Measurements from ENCODE around the gene ENTPD3. TPM values are rescaled to one million over a fixed set of nuclear protein-coding genes. Genes with fewer than 3 reads are reported as not detected.
A peak's percentile ranks its signal among the peaks of the same experiment; 100 is the strongest.

ENTPD3 gene
- total RNA-seq, 2 donors from 2014 or later = 0.22 to 0.37 TPM

- H3K27ac Mint-ChIP-seq = peak overlapping the region; percentile 97
- 88 to 93% methylated on average over 1 of the region's 1 CpG for WGBS, 2 experiments (ENCODE audit: insufficient coverage in 1 of 2, insufficient read length in 1 of 2)
- peak overlapping the region; percentile 86 for H3K9ac ChIP-seq (ENCODE audit: extremely low read depth, low read length, poor library complexity, severe bottlenecking)
Observed at GRCh38 chr3:40452057-40452456, 65.1 kb downstream of the ENTPD3 start.

GRCh38 chr3:40452562-40452875 is 65.5 kb downstream of the ENTPD3 start:
- Mint-ChIP-seq H3K4me1 (peaks cover 10% of the 10 kb centered on the region), H3K27me3 (ENCODE audit: insufficient read depth) (peaks cover 2% of the 10 kb centered on the region), H3K27ac (peak overlapping the region; percentile 97), H3K4me3 (peak overlapping the region; percentile 83), H3K9me3 (no peaks in the 10 kb centered on the region), H3K36me3 (ENCODE audit: low read depth) (no peaks in the 10 kb centered on the region)
- Histone ChIP-seq H3K27me3 (ENCODE audit: control insufficient read depth, insufficient read depth, low read length, poor library complexity, severe bottlenecking) (no peaks in the 10 kb centered on the region), H3K9ac (ENCODE audit: extremely low read depth, low read length, poor library complexity, severe bottlenecking) (peak overlapping the region; percentile 86), H3K27ac (ENCODE audit: low read depth, low read length) (peak overlapping the region; percentile 92), H3K4me3 (ENCODE audit: low read length) (peak overlapping the region; percentile 90), H3K36me3 (ENCODE audit: control insufficient read depth, insufficient read depth, low read length) (no peaks in the 10 kb centered on the region), H3K4me1 (ENCODE audit: control insufficient read depth, insufficient read depth, low read length) (no peaks in the 10 kb centered on the region), H3K9me3 (ENCODE audit: control insufficient read depth, low read length) (no peaks in the 10 kb centered on the region)
- no peak for DNase-seq
- 13 to 18% methylated on average over 5 to 7 of the region's 7 CpGs for WGBS, 2 experiments (ENCODE audit: insufficient coverage in 1 of 2, insufficient read length in 1 of 2)
- TF ChIP-seq CTCF (conservative IDR thresholded peaks at IDR 0.05) = no peak

More at GRCh38 chr3:40452057-40452456, 65.1 kb downstream of the ENTPD3 start:
- H3K9me3 Mint-ChIP-seq = no peaks in the 10 kb centered on the region
- H3K4me3 Mint-ChIP-seq = peak overlapping the region; percentile 83
- H3K4me1 Mint-ChIP-seq = peaks cover 10% of the 10 kb centered on the region
- Histone ChIP-seq H3K9me3 (ENCODE audit: control insufficient read depth, low read length) (no peaks in the 10 kb centered on the region), H3K36me3 (ENCODE audit: control insufficient read depth, insufficient read depth, low read length) (no peaks in the 10 kb centered on the region), H3K27ac (ENCODE audit: low read depth, low read length) (no peak overlapping the region), H3K27me3 (ENCODE audit: control insufficient read depth, insufficient read depth, low read length, poor library complexity, severe bottlenecking) (no peaks in the 10 kb centered on the region), H3K4me3 (ENCODE audit: low read length) (peak overlapping the region; percentile 90), H3K4me1 (ENCODE audit: control insufficient read depth, insufficient read depth, low read length) (no peaks in the 10 kb centered on the region)
- DNase-seq = no peak
- peaks cover 2% of the 10 kb centered on the region for H3K27me3 Mint-ChIP-seq (ENCODE audit: insufficient read depth)
- TF ChIP-seq CTCF (conservative IDR thresholded peaks at IDR 0.05) = no peak
- no peaks in the 10 kb centered on the region for H3K36me3 Mint-ChIP-seq (ENCODE audit: low read depth)

- Histone ChIP-seq H3K27ac (ENCODE audit: low read depth, low read length) (peak overlapping the region; percentile 92), H3K4me1 (ENCODE audit: control insufficient read depth, insufficient read depth, low read length) (no peaks in the 10 kb centered on the region), H3K27me3 (ENCODE audit: control insufficient read depth, insufficient read depth, low read length, poor library complexity, severe bottlenecking) (no peaks in the 10 kb centered on the region), H3K9me3 (ENCODE audit: control insufficient read depth, low read length) (no peaks in the 10 kb centered on the region), H3K36me3 (ENCODE audit: control insufficient read depth, insufficient read depth, low read length) (peaks cover 5% of the 10 kb centered on the region), H3K4me3 (ENCODE audit: low read length) (peak overlapping the region; percentile 90), H3K9ac (ENCODE audit: extremely low read depth, low read length, poor library complexity, severe bottlenecking) (peak overlapping the region; percentile 86)
- Mint-ChIP-seq H3K9me3 (no peaks in the 10 kb centered on the region), H3K27me3 (ENCODE audit: insufficient read depth) (peaks cover 2% of the 10 kb centered on the region), H3K36me3 (ENCODE audit: low read depth) (peaks cover 6% of the 10 kb centered on the region), H3K4me3 (peak overlapping the region; percentile 83), H3K27ac (peak overlapping the region; percentile 97), H3K4me1 (peaks cover 13% of the 10 kb centered on the region)
- WGBS, 2 experiments (ENCODE audit: insufficient coverage in 1 of 2, insufficient read length in 1 of 2) = 0 to 1% methylated on average over 13 to 41 of the region's 41 CpGs
- DNase-seq = peak; percentile 99
- TF ChIP-seq CTCF (conservative IDR thresholded peaks at IDR 0.05) = no peak
Observed at GRCh38 chr3:40452876-40453730, 66.1 kb downstream of the ENTPD3 start.

Measured in endodermal cell (in vitro differentiated cells).